GM21786 (cell line): Measurements from ENCODE around the gene SYCP3.

Experiments used
- ATAC-seq: cut with Tn5 transposase; IDR thresholded peaks from one replicate; pipeline ENCODE4 v1.9.1; 2021; ENCODE audit not compliant: unreplicated experiment

The SYCP3 gene

GRCh38 chr12:101714877-101715444 is 24.3 kb downstream of the SYCP3 start:
- ATAC-seq, result no peak

GRCh38 chr12:101713930-101714329 is 25.3 kb downstream of the SYCP3 start:
- ATAC-seq, result no peak

DNA sequence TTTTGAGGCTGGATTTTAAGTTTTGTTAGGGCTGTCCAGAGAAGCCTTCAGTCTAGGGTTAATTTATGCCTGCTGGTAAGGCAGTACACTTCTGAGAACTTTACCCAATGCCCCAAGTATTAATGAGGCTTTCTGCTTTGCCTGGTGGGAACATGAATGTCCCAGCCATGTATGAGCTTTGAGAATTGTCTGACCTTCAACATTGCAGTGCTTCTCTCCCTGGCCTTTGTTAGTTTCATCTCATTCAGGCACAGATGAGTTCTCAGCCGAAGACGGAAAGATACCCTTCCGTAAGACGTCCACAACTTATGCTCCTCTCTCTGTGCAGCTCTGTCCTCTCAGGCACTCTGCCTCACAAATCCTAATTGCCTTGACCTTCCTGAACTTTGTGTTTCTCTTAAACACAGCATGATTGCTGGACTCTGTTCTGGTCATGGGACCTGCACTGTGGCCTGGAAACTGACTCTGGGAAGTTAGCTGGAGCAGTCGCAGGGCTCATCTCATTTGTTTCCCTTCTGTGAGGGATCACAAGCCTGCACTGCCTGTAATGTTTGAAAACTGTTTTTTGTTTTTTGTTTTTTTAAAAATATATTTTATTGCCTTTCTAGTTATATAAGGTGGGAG is 26.1 kb downstream of the SYCP3 start:
- ATAC-seq, result no peak

DNA sequence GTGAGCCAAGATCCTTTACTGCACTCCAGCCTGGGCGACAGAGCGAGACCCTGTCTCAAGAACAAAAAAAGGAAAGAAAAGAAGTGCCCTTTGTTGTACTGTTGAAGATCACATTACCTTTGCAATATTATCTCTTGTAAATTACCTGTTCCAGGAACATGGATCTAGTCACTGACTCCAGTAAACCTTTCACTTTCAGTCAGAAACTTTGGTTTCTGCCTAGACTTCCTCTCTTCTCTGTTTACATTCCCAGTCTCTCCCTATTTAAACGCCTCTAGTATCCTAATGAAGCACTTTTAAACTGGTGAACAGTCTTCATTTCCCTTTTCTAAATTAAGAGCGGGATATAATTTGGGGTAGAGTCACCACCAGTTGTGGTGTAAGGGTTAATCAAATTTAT is 29.0 kb downstream of the SYCP3 start:
- no peak for ATAC-seq

DNA sequence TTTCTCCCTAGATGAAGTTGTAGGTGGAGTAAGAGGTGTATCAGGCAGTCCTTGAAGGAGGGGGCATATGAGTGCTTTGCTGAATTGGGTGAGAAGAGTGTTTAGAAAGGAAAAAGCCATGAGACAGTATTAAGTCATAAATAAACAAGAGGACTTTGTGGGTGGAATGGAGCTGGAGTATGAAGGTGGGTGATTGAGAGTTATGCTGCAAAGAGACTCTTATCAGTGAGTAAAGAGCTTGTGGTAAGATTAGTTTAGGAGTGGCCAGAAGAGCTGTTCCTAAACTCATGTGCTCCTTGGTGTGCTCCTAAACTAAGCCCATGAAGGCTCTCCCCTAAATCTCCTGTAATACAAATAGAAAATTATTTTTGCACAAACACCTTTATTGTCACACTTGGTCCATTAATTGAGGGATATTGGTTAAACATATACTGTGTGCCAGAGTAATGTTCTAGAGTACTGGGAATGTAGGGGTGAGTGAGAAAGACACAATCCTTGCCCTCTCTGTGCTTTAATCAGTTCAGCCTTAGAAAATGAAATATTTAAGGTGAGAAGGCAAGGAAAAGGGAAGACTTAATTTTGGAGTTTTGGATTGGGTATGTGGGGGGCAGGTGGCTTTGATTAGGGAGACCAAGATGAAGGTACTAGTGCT is 32.0 kb downstream of the SYCP3 start:
- ATAC-seq, result no peak

GRCh38 chr12:101706403-101706802 is 32.9 kb downstream of the SYCP3 start:
- no peak for ATAC-seq

DNA sequence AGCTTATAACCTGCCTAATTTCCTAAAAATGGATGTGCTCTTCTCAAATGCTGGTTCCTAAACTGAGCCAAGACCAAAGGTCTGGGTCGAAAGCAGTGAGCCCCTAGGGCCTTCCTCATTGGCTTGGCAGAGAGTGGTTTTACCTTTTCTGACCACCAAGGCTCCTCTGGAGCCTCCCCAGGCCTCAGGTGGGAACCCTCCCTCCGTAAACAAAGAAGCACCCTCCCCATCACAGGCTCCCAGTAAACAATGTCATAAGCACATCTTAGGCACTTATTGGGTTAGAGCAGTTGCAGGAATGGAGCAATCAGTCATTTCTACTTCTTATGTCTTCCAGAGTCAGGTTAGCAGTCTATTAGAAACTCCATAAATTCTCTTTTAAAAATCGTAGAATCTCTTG is 35.8 kb downstream of the SYCP3 start:
- no peak for ATAC-seq

- no peak for ATAC-seq
Measured at GRCh38 chr12:101700299-101700820, 38.9 kb downstream of the SYCP3 start.

DNA sequence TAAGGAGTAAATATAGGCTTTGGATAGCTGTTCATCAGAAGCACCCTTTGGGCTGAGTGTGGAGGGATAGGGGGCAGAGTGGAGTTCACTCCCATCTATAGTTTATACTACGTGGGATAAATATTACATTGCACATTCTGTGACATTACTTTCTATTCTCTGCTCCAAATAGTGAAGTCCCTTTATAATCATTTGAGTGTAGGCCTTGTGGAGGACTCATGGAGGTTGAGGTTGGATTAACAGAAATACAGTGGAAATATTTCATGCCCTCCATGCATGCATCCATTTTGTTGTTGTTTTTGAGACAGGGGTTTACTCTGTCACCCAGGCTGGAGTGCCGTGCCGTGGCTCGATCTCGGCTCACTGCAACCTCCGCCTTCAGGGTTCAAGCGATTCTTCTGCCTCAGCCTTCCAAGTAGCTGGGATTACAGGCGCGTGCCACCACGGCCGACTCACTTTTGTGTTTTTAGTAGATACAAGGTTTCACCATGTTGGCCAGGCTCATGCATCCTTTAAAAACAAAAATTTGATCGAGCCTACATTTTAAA is 40.4 kb downstream of the SYCP3 start:
- no peak for ATAC-seq

- peak; percentile 27 for ATAC-seq
Measured at GRCh38 chr12:101697930-101698799, 41.1 kb downstream of the SYCP3 start.

GRCh38 chr12:101697197-101697929 is 41.9 kb downstream of the SYCP3 start, which contains the start of gene CHPT1:
TSS of gene CHPT1 (plus strand) at chr12:101697640. CDS start at chr12:101697862, 222 bp downstream.
- ATAC-seq, result peak; percentile 64

DNA sequence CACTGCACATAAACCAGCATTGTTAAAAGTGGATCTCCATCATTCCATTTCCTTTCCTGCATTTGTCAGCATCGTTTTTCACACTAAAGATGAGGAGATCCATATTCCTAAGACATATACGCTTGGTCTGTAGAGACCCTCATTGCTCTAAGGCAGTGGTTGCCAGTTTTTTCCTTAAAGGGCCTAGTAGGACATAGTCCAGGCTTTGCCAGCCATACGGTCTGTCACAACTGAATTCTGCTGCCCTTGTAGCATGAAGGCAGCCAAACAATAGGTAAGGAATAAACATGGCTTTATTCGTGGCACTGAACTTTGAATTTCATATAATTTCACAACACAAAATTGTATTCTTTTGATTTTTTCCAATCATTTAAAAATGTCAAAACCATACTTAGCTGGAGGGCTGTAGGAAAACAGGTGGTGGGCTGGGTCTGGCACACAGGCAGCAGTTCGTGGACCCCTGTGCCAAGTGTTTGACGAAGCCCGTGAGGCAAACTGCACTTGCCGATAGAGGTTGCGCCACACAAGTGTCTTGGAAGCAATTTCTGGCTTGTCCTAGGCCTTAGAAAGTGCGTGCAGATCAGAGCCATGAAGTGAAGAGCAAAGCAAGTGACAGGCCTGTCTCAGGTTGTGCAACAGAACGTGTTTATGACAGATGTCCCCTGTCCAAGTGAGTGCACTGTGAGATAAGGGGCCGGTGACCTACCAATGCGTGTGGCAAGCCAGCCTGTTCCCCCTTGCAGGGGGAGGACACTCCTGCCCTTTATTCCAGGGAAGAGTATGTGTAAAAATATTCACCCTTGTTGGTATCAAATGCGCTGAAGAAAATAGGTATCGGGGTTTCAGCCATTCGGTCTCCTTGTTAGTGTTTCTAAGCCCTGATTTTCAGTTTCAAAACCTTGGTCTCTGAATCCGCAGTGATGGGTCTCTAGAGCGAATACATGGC is 42.7 kb downstream of the SYCP3 start:
- no peak for ATAC-seq

- ATAC-seq, result no peak
Measured at GRCh38 chr12:101695706-101696105, 43.6 kb downstream of the SYCP3 start.

- ATAC-seq, result no peak
Measured at GRCh38 chr12:101694986-101695385, 44.3 kb downstream of the SYCP3 start.

DNA sequence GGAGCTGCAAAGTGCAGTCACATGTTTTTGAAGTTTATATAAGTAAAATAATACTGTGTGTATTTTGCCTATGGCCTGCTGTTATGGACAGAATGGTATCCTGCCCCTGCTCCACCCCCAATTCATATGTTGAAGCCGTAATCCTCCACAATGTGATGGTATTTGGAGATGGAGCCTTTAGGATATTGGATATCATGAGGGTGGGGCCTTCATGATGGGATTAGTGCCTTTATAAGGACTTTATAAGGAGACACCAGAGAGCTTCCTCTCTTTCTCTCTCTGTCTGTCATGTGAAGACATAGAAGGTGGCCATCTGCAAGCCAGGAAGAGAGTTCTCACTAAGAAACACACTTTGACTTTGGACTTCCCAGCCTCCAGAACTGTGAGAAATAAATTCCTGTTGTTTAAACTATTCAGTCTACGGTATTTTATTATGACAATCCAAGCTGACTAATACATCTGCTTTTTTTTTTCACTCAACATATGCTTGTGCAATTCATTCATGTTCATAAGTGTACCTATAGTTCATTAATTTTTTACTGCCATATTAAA is 44.9 kb downstream of the SYCP3 start:
- no peak for ATAC-seq

- no peak for ATAC-seq
Measured at GRCh38 chr12:101691503-101692096, 47.7 kb downstream of the SYCP3 start.

DNA sequence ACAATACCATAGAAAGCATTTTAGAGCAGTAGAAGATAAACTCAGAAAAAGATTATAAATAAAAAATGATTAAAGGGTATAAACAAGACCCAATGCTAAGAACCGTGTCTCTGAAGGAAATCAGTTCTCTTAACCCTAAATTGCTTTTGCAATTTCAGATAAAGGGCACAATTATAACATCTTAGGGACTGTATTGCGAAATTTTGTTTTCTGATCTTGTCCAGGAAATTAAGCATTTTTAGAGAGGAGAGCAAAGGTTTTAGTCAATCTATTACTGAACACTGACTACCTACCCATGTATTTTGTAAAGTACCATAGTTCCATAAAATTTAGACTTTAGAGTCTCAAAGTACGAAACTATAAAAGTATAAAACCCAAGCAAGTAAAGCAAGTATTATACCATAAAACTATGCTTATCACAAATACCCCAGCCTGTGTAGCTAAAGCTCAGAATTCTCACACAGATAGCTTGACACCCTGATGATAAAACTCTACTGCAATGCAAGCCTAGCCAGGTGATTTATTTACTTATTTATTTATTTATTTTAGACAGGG is 48.6 kb downstream of the SYCP3 start:
- no peak for ATAC-seq

- ATAC-seq, result no peak
Measured at GRCh38 chr12:101686176-101686575, 53.1 kb downstream of the SYCP3 start.
